Esophagus squamous epithelium (tissue), 4 donors: ENCODE data around the gene CHDH.

Experiments
- CTCF ChIP-seq, 6 experiments: fragments of 450-650 bp in 4 of 6; fragments of 200-600 bp in 2 of 6; sonication (generic) in 2 of 6; IDR thresholded peaks; one replicate each; pipeline ENCODE4 v1.5.1; 2016 to 2019; ENCODE audit warnings: antibody characterized with exemption in 6 of 6, mild to moderate bottlenecking in 4 of 6, moderate library complexity in 4 of 6
- POLR2A ChIP-seq, 4 donors: fragments of 450-650 bp; IDR thresholded peaks; one replicate each; pipeline ENCODE4 v1.6.1; 2017; ENCODE audit warnings: antibody characterized with exemption in 4 of 4, mild to moderate bottlenecking in 4 of 4, moderate library complexity in 3 of 4

GRCh38 chr3:53787016-53787415 is 59.2 kb downstream of the CHDH start:
- no peak for TF ChIP-seq CTCF (IDR thresholded peaks at IDR 0.05)
- TF ChIP-seq POLR2A (IDR thresholded peaks at IDR 0.05) = no peak
